Stimulated activated naive CD4-positive, alpha-beta T cell treated with Interleukin-2 at 50 U/mL for 16 hours (primary cell): Measurements from ENCODE around the gene ROPN1L.
"Not testable (repeated sequence)": the region's sequence is repeated elsewhere in the genome, so short reads cannot be mapped to it uniquely, and the experiment has no call there.

Experiments
- DNase-seq: peaks from one replicate; lab custom pipeline; 2025; lab: John Stamatoyannopoulos, UW

The ROPN1L gene

GRCh38 chr5:10501554-10502075 lies 59.9 kb downstream of the ROPN1L start:
- no peak for DNase-seq

- no peak for DNase-seq
Measured at GRCh38 chr5:10502130-10502529, 60.5 kb downstream of the ROPN1L start.

- no peak for DNase-seq
Measured at GRCh38 chr5:10502578-10502977, 60.9 kb downstream of the ROPN1L start.

GRCh38 chr5:10503321-10503720 lies 61.6 kb downstream of the ROPN1L start:
- no peak for DNase-seq

DNA sequence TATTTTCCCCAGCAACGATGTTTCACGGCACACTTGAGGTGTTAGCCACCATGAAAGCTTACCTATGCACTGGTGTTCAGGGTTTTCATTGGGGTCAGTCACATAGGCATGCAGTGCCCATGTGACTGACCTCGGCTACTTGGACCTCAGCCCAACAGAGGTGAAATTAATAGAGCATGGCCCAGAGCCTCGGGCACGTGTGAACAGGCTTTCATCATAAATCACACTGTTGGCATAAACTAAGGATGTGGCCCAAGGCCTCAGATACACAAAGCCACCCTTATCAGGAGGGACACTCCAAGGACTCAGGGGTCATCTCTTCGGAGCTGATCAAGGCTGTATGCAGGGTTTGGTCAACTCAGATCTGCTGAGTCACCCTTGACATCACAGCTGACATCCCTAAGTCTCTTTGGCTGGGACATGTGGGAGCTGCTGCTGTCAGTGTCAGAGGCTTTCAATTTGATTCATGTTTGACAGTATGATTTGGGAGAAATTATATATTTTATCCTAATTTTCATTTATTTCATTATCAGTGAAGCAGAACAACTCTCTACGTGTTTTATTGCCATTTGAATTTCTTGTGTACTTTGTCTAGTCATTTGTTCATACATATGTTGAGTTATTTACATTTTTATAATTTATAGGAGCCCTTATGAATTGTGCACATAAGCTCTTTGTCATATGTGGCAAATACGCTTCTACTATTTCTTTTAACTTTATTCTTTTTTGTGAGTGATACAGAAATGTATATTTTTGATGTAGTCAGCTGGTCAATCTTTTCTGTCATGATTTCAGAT lies 62.5 kb downstream of the ROPN1L start:
- no peak for DNase-seq

GRCh38 chr5:10505517-10506095 lies 63.9 kb downstream of the ROPN1L start:
- DNase-seq: no peak

GRCh38 chr5:10506535-10506934 lies 64.9 kb downstream of the ROPN1L start:
- DNase-seq: no peak

- DNase-seq: no peak
Measured at GRCh38 chr5:10507575-10508096, 66.0 kb downstream of the ROPN1L start.

- no peak for DNase-seq
Measured at GRCh38 chr5:10509575-10509974, 67.9 kb downstream of the ROPN1L start.

- DNase-seq: no peak
Measured at GRCh38 chr5:10511741-10512640, 70.3 kb downstream of the ROPN1L start.

DNA sequence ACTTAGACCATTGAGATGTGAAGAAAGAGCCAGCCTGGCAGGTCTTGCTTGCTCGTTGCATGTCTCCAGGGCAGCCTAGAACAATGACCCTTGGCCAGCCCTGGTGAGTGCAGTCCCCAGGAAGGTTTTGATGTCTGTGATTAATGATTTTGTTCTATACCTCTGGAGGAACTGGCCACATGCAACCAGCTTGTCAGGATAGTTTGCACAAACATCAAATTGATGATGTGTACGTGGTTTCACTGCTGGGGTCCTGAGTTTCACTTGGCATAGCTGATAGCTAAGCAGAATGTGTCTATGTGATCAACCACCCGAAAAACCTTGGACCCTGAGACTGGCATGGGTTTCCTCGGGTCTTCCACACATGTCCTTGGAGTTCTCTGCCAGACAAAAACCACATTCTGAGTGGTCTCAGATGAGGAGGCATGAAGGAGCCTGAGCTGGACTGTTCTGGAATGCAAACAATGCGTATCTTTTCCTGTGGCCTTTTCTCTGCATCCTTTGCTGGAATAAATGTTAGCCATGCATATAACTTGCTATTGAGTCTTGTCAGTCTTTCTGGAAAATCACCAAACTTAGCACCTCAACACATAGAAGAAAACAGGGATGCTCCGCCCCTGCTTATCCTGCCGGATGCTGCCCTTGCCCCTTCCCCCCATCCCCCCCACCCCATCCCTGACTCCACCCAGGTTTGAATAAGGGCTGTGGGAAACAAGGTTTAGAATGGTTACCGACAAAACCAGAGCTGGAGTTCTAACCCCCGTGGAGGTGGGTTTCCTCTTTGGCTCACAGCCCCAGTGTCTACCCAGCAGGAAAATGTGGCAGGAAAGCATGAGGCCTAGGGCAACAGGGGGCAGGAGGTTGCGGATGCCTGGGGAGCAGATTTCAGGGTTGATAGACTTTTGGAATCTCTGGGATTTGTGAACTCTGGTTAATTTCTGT lies 72.1 kb downstream of the ROPN1L start:
- no peak for DNase-seq

GRCh38 chr5:10514572-10514971 lies 72.9 kb downstream of the ROPN1L start:
- DNase-seq: not testable (repeated sequence)
